ENCODE measurements around the gene FAM193B.
"Not testable (repeated sequence)": the region's sequence is repeated elsewhere in the genome, so short reads cannot be mapped to it uniquely, and the experiment has no call there.

FAM193B gene

GRCh38 chr5:177490311-177490991 lies 63.9 kb downstream of the FAM193B start:
- in situ Hi-C loops (cut with HindIII; ENCODE audit: low sequenced_read_pairs), result no loop called here

GRCh38 chr5:177489119-177489716 lies 65.1 kb downstream of the FAM193B start:
- in situ Hi-C loops (cut with HindIII; ENCODE audit: low sequenced_read_pairs), result no loop called here

- in situ Hi-C loops (cut with HindIII; ENCODE audit: low sequenced_read_pairs), result no loop called here
Measured at GRCh38 chr5:177487975-177488374, 66.4 kb downstream of the FAM193B start.

GRCh38 chr5:177487144-177487543 lies 67.2 kb downstream of the FAM193B start:
- in situ Hi-C loops (cut with HindIII; ENCODE audit: low sequenced_read_pairs), result no loop called here

GRCh38 chr5:177486256-177486655 lies 68.1 kb downstream of the FAM193B start:
- in situ Hi-C loops (cut with HindIII; ENCODE audit: low sequenced_read_pairs), result no loop called here

- in situ Hi-C loops (cut with HindIII; ENCODE audit: low sequenced_read_pairs), result not testable (repeated sequence)
Measured at GRCh38 chr5:177485753-177486152, 68.6 kb downstream of the FAM193B start.

GRCh38 chr5:177484902-177485549 lies 69.3 kb downstream of the FAM193B start:
- in situ Hi-C loops (cut with HindIII; ENCODE audit: low sequenced_read_pairs), result no loop called here

- in situ Hi-C loops (cut with HindIII; ENCODE audit: low sequenced_read_pairs), result no loop called here
Measured at GRCh38 chr5:177483994-177484901, 70.1 kb downstream of the FAM193B start.

GRCh38 chr5:177483042-177483441 lies 71.3 kb downstream of the FAM193B start:
- in situ Hi-C loops (cut with HindIII; ENCODE audit: low sequenced_read_pairs), result no loop called here

GRCh38 chr5:177482359-177482795 lies 72.0 kb downstream of the FAM193B start:
- in situ Hi-C loops (cut with HindIII; ENCODE audit: low sequenced_read_pairs), result no loop called here

GRCh38 chr5:177479774-177480173 lies 74.6 kb downstream of the FAM193B start:
- in situ Hi-C loops (cut with HindIII; ENCODE audit: low sequenced_read_pairs), result no loop called here

GRCh38 chr5:177478711-177479646 lies 75.4 kb downstream of the FAM193B start:
- in situ Hi-C loops (cut with HindIII; ENCODE audit: low sequenced_read_pairs), result no loop called here

- in situ Hi-C loops (cut with HindIII; ENCODE audit: low sequenced_read_pairs), result no loop called here
Measured at GRCh38 chr5:177477701-177478477, 76.5 kb downstream of the FAM193B start.

- in situ Hi-C loops (cut with HindIII; ENCODE audit: low sequenced_read_pairs), result no loop called here
Measured at GRCh38 chr5:177476531-177477233, 77.7 kb downstream of the FAM193B start.

GRCh38 chr5:177475563-177476427 lies 78.6 kb downstream of the FAM193B start:
- in situ Hi-C loops (cut with HindIII; ENCODE audit: low sequenced_read_pairs), result no loop called here

- in situ Hi-C loops (cut with HindIII; ENCODE audit: low sequenced_read_pairs), result no loop called here
Measured at GRCh38 chr5:177474846-177475562, 79.4 kb downstream of the FAM193B start.

GRCh38 chr5:177474002-177474476 lies 80.3 kb downstream of the FAM193B start:
- in situ Hi-C loops (cut with HindIII; ENCODE audit: low sequenced_read_pairs), result no loop called here
